PC-3 (cell line): Measurements from ENCODE around the gene SREK1. TPM values are rescaled to one million over a fixed set of nuclear protein-coding genes. Genes with fewer than 3 reads are reported as not detected.

Experiments
- ATAC-seq: fragments of 200-7000 bp; cut with Tn5 transposase; 2 replicates; pipeline ENCODE4 v1.9.1; 2020; ENCODE audit warnings: mild to moderate bottlenecking, moderate library complexity
- BruUV-seq: library from RNA; stranded (reverse); fragments of 400-500 nt; replicated peaks from 2 replicates; lab custom pipeline; 2021; lab: Mats Ljungman, UMichigan
- CTCF ChIA-PET: fragments of 300-600 bp; sonication (Branson Sonifier 250); formaldehyde crosslinking; loops from one replicate; lab custom pipeline; 2022; ENCODE audit warnings: antibody characterized with exemption; lab: Charles Lee
- POLR2A ChIA-PET: fragments of 300-600 bp; sonication (Branson Sonifier 250); formaldehyde crosslinking; loops from one replicate; lab custom pipeline; 2022; ENCODE audit warnings: antibody characterized with exemption; ENCODE audit not compliant: unreplicated experiment; lab: Charles Lee
- DNase-seq: peaks from one replicate; pipeline ENCODE4 v3.0.0-alpha.2; 2015
- H2AFZ ChIP-seq: fragments of 300-600 bp; sonication (generic); 2 replicates; pipeline ENCODE4 v1.6.0; 2016; ENCODE audit warnings: antibody characterized with exemption, low read length
- H3F3A ChIP-seq: fragments of 300-600 bp; sonication (generic); one replicate; pipeline ENCODE4 v1.6.0; 2017; ENCODE audit warnings: antibody characterized with exemption, low read length, control low read depth, mild to moderate bottlenecking; ENCODE audit not compliant: unreplicated experiment
- H3K27ac ChIP-seq: fragments of 300-600 bp; sonication (generic); 2 replicates; pipeline ENCODE4 v1.5.1; 2016; ENCODE audit warnings: mild to moderate bottlenecking, low read length
- H3K27me3 ChIP-seq: fragments of 300-600 bp; sonication (generic); 2 replicates; pipeline ENCODE4 v1.6.1; 2016; ENCODE audit warnings: low read length, mixed read lengths
- H3K36me3 ChIP-seq: fragments of 300-600 bp; sonication (generic); 2 replicates; pipeline ENCODE4 v1.6.1; 2016; ENCODE audit warnings: low read depth, mixed run types, low read length, mixed read lengths
- H3K4me1 ChIP-seq: fragments of 300-600 bp; sonication (generic); 2 replicates; pipeline ENCODE4 v1.5.1; 2016; ENCODE audit warnings: low read length; ENCODE audit not compliant: insufficient read depth
- H3K4me2 ChIP-seq: fragments of 300-600 bp; sonication (generic); 2 replicates; pipeline ENCODE4 v1.6.0; 2016; ENCODE audit warnings: low read length
- H3K4me3 ChIP-seq: fragments of 300-600 bp; sonication (generic); 2 replicates; pipeline ENCODE4 v1.5.1; 2016; ENCODE audit warnings: mild to moderate bottlenecking, low read length, mixed read lengths
- H3K79me2 ChIP-seq: fragments of 300-600 bp; sonication (generic); 2 replicates; pipeline ENCODE4 v1.6.1; 2017; ENCODE audit warnings: low read length, mixed read lengths
- H3K9ac ChIP-seq: fragments of 300-600 bp; sonication (generic); 2 replicates; pipeline ENCODE4 v1.6.0; 2016; ENCODE audit warnings: mild to moderate bottlenecking, low read length
- H3K9me2 ChIP-seq: fragments of 300-600 bp; sonication (generic); replicated peaks from 2 replicates; pipeline ENCODE4 v1.6.1; 2016; ENCODE audit warnings: mixed run types, low read length, mixed read lengths
- H3K9me3 ChIP-seq: fragments of 300-600 bp; sonication (generic); 2 replicates; pipeline ENCODE4 v1.6.1; 2016; ENCODE audit warnings: low read length, mixed read lengths
- H4K20me1 ChIP-seq: fragments of 300-600 bp; sonication (generic); 2 replicates; pipeline ENCODE4 v1.6.1; 2016; ENCODE audit warnings: low read length, mixed read lengths
- EZH2 ChIP-seq: fragments of 300-600 bp; sonication (generic); IDR thresholded peaks from one replicate; pipeline ENCODE4 v1.6.1; 2017; ENCODE audit warnings: antibody characterized with exemption, mild to moderate bottlenecking, low read length; ENCODE audit not compliant: unreplicated experiment
- EZH2phosphoT487 ChIP-seq: fragments of 300-600 bp; sonication (generic); IDR thresholded peaks from 2 replicates; pipeline ENCODE4 v1.6.1; 2018; ENCODE audit warnings: mild to moderate bottlenecking, antibody characterized with exemption, low read length, borderline replicate concordance
- intact Hi-C: fragments of 100-400 bp; cut with micrococcal nuclease; formaldehyde crosslinking; loops from 2 replicates; pipeline ENCODE4 v1.9.0; 2023
- total RNA-seq: library from RNA; depleted of rRNA; stranded (reverse); fragments of >200 nt; gene quantifications from 2 replicates; pipeline ENCODE4 v1.2.3, GENCODE V29; 2014
- TF ChIP-seq, protein P1 (sequence below): fragments of 300-600 bp; sonication (generic); conservative IDR thresholded peaks from 2 replicates; pipeline ENCODE4 v1.5.1; 2017; ENCODE audit warnings: antibody characterized with exemption, low read depth, mild to moderate bottlenecking, low read length

SREK1 gene
- total RNA-seq, 1 experiment from 2014 or later: 43.1 TPM

- ChIA-PET CTCF (no interaction called here), POLR2A (interaction anchor here (0.6 kb wide), 1 partner anchor 412 kb away, joined by 3 read pairs; no protein-coding TSS in a partner anchor)
- Histone ChIP-seq H3K79me2 (no peaks in the 10 kb centered on the region), H3K36me3 (no peaks in the 10 kb centered on the region), H3K4me2 (no peak overlapping the region), H2AFZ (no peak overlapping the region), H3K27ac (no peak overlapping the region), H3K9me3 (no peaks in the 10 kb centered on the region), H3K4me3 (no peak overlapping the region), H3K9me2 (no peaks in the 10 kb centered on the region), H3K9ac (no peak overlapping the region), H3K4me1 (no peaks in the 10 kb centered on the region), H3F3A (no peaks in the 10 kb centered on the region), H3K27me3 (no peaks in the 10 kb centered on the region), H4K20me1 (no peaks in the 10 kb centered on the region)
- TF ChIP-seq EZH2phosphoT487 (no peak), EZH2 (no peak)
- TF ChIP-seq, protein P1, sequence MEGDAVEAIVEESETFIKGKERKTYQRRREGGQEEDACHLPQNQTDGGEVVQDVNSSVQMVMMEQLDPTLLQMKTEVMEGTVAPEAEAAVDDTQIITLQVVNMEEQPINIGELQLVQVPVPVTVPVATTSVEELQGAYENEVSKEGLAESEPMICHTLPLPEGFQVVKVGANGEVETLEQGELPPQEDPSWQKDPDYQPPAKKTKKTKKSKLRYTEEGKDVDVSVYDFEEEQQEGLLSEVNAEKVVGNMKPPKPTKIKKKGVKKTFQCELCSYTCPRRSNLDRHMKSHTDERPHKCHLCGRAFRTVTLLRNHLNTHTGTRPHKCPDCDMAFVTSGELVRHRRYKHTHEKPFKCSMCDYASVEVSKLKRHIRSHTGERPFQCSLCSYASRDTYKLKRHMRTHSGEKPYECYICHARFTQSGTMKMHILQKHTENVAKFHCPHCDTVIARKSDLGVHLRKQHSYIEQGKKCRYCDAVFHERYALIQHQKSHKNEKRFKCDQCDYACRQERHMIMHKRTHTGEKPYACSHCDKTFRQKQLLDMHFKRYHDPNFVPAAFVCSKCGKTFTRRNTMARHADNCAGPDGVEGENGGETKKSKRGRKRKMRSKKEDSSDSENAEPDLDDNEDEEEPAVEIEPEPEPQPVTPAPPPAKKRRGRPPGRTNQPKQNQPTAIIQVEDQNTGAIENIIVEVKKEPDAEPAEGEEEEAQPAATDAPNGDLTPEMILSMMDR: no peak
- intact Hi-C loops: no loop called here
- no TSS peak for BruUV-seq
- ATAC-seq (no peak), DNase-seq (no peak)
These were observed 4.8 kb upstream of the SREK1 start for GRCh38 chr5:66139318-66139712.

GRCh38 chr5:66142417-66142816 is 1.7 kb upstream of the SREK1 start:
- Histone ChIP-seq H2AFZ (no peak overlapping the region), H3K4me1 (no peaks in the 10 kb centered on the region), H4K20me1 (peaks cover 6% of the 10 kb centered on the region; the same call in 1 of the 2 replicates), H3K27ac (no peak overlapping the region), H3K79me2 (peaks cover 31% of the 10 kb centered on the region), H3F3A (no peaks in the 10 kb centered on the region), H3K9me3 (no peaks in the 10 kb centered on the region), H3K36me3 (no peaks in the 10 kb centered on the region), H3K9ac (no peak overlapping the region), H3K4me2 (no peak overlapping the region), H3K9me2 (no peaks in the 10 kb centered on the region), H3K4me3 (no peak overlapping the region), H3K27me3 (no peaks in the 10 kb centered on the region)
- TF ChIP-seq, protein P1: no peak
- TF ChIP-seq EZH2: no peak
- no peak for TF ChIP-seq EZH2phosphoT487
- no TSS peak for BruUV-seq
- POLR2A ChIA-PET: no interaction called here
- no peak for DNase-seq
- CTCF ChIA-PET: no interaction called here
- intact Hi-C loops: loop anchor here (10.0 kb wide), 2 partner anchors 218 to 378 kb away; partner anchors contain the start of gene ERBIN
- no peak for ATAC-seq

GRCh38 chr5:66143473-66144073 is 527 bp upstream of the SREK1 start:
- peak overlapping the region; percentile 80 for H3K27ac ChIP-seq
- H3K79me2 ChIP-seq: peaks cover 42% of the 10 kb centered on the region
- TF ChIP-seq EZH2 (no peak), EZH2phosphoT487 (no peak)
- TF ChIP-seq, protein P1: no peak
- DNase-seq (no peak), ATAC-seq (peak; percentile 37)
- H2AFZ ChIP-seq: peak overlapping the region; percentile 86
- H3F3A ChIP-seq: no peaks in the 10 kb centered on the region
- BruUV-seq: TSS peak; percentile 94
- no peaks in the 10 kb centered on the region for H3K9me3 ChIP-seq
- peak overlapping the region; percentile 85 for H3K4me2 ChIP-seq
- no peaks in the 10 kb centered on the region for H3K36me3 ChIP-seq
- intact Hi-C loops: loop anchor here (10.0 kb wide), 2 partner anchors 219 to 379 kb away; partner anchors contain the start of gene ERBIN
- H3K27me3 ChIP-seq: no peaks in the 10 kb centered on the region
- H4K20me1 ChIP-seq: peaks cover 6% of the 10 kb centered on the region; the same call in 1 of the 2 replicates
- H3K9ac ChIP-seq: peak overlapping the region; percentile 89
- POLR2A ChIA-PET: interaction anchor here (0.6 to 1.0 kb wide), 2 partner anchors 26 to 281 kb away, joined by 3 to 5 read pairs; no protein-coding TSS in a partner anchor
- peak overlapping the region; percentile 85 for H3K4me3 ChIP-seq
- CTCF ChIA-PET: no interaction called here
- no peaks in the 10 kb centered on the region for H3K4me1 ChIP-seq
- H3K9me2 ChIP-seq: no peaks in the 10 kb centered on the region
